Activated T-cell treated with anti-CD3 and anti-CD28 coated beads, Interleukin-2, amount 50 U/mL, for 4 hours (primary cell): ENCODE measurements around the gene MDC1. TPM values are rescaled to one million over a fixed set of nuclear protein-coding genes. Genes with fewer than 3 reads are reported as not detected.
"Not testable (repeated sequence)": the region's sequence is repeated elsewhere in the genome, so short reads cannot be mapped to it uniquely, and the experiment has no call there.

Experiments
- ATAC-seq, 2 donors: fragments of 200-7000 bp; cut with Tn5 transposase; one replicate each; pipeline ENCODE4 v1.10.0; 2021
- DNase-seq: peaks from one replicate; pipeline ENCODE4 v3.0.0-alpha.2; 2020
- H3K27me3 Mint-ChIP-seq: one replicate; pipeline ENCODE4 v1.8.0; 2021; ENCODE audit warnings: low read depth, mixed read lengths
- H3K36me3 Mint-ChIP-seq: one replicate; pipeline ENCODE4 v1.8.0; 2022; ENCODE audit warnings: mixed read lengths; ENCODE audit not compliant: insufficient read depth
- H3K4me1 Mint-ChIP-seq: one replicate; pipeline ENCODE4 v1.8.0; 2021; ENCODE audit warnings: low read depth, mixed read lengths
- H3K4me3 Mint-ChIP-seq: one replicate; pipeline ENCODE4 v1.8.0; 2021; ENCODE audit warnings: mild to moderate bottlenecking, moderate library complexity, mixed read lengths
- H3K9me3 Mint-ChIP-seq: one replicate; pipeline ENCODE4 v1.8.0; 2021; ENCODE audit warnings: mixed read lengths
- total RNA-seq, 3 donors: library from RNA; stranded (reverse); gene quantifications; one replicate each; pipeline ENCODE4 v1.2.1, GENCODE V29; 2021

MDC1 gene
- total RNA-seq, 3 donors from 2014 or later: 65.4 to 69.5 (median 65.8) TPM

DNA sequence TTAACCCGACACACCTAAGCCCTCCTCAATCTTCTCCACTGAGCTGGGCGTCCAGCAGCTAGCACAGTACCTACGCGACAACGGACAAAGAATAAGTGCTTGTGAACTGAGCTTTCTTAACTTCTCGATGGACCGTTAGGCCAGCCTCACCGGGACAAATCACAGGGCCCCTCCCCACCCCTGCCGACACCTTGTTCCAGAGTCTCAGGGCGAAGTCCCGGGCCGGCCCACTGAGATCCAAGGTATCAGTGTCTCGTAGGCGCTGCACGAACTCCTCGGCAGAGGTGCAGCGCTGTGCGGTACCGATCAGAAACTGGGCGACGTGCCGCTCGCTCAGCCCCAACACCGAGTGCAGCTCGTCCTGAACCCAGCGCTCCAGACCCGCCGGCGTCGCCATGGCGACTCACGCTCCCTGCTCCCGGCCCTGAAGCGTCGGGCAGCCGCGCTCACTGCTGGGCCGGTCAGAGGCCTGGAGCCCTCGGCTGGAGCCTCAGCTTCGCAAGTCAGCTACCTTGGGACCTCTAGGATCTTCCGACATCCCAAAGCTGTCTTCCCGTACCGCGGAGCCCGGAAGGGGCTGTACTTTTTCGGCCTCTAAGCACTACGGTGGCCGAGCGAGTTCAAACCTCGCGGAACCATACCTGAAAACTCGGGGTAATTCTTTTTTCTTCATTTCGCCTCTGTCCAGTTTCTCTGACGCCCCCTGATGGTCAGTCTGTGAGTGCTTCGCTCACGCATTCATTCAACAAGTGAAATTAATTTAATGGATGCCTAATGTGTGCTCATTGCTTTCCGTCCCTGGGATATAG lies 44.4 kb downstream of the MDC1 start, which contains the start of gene DHX16:
DHX16 (minus strand) TSS at position 562 of the 809 bp plus-strand sequence; CDS start at position 397, 165 bp downstream.
- no peaks in the 10 kb centered on the region for H3K9me3 Mint-ChIP-seq
- ATAC-seq (peak; percentile 88 to 89), DNase-seq (peak; percentile 88)
- peaks cover 36% of the 10 kb centered on the region for H3K36me3 Mint-ChIP-seq
- H3K4me3 Mint-ChIP-seq: peak within 1 kb of the TSS; percentile 91
- H3K27me3 Mint-ChIP-seq: no peaks in the 10 kb centered on the region
- peaks cover 31% of the 10 kb centered on the region for H3K4me1 Mint-ChIP-seq

DNA sequence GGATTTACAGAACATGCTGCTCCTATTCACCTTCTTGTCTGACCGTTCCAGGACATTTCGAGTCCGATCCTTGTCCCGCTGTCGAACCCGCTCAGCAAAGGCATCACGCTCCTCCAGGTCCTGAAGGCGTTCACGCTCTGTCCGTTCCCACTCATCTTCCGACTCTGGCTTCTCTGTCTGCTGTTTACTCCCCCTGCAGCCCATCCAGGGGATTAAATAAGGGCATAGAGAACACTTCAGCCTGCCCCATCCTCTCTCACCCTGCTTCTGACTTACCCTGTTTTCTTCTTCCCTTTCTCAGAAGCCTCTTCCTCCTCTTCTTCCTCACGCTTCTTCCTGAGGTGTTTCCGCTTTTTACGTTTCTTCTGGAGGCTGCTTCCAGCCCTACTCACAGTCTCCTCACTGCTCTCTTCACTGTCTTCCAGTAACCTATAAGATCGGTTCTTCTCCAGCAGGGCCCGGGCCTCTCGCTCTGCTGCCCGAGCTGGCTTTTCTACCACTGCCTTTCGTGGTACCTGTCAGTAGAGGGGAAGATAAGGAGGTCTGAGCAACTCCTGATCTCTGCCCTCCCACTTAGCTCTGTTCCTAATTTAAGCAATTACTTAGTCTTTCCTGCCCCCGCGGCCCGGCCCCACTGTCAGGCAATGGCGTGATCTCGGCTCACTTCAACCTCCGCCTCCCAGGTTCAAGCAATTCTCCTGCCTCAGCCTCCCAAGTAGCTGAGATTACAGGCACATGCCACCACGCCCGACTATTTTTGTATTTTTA lies 46.1 kb downstream of the MDC1 start:
- Mint-ChIP-seq H3K27me3 (no peaks in the 10 kb centered on the region), H3K4me3 (peak overlapping the region; percentile 91), H3K36me3 (peaks cover 26% of the 10 kb centered on the region), H3K4me1 (peaks cover 31% of the 10 kb centered on the region), H3K9me3 (no peaks in the 10 kb centered on the region)
- DNase-seq: no peak
- no peak for ATAC-seq

DNA sequence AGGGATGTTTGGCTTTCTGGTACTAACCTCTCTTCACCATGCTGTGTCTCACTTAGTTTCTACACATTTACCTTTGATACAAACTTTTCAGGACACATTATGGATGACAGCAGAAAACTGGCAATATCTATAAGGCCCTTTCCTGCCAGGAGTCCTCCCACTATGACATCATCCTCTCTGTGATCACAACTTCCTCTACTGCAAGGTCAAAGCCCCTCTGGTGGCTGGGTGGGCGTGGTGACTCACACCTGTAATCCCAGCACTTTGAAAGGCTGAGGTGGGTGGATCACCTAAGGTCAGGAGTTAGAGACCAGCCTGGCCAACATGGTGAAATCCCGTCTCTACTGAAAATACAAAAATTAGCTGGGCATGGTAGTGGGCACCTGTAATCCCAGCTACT lies 50.8 kb downstream of the MDC1 start:
- H3K36me3 Mint-ChIP-seq: peaks cover 55% of the 10 kb centered on the region
- H3K4me1 Mint-ChIP-seq: peaks cover 20% of the 10 kb centered on the region
- DNase-seq: peak; percentile 49
- peak; percentile 82 to 85 for ATAC-seq
- not testable (repeated sequence) for H3K27me3 Mint-ChIP-seq, H3K4me3 Mint-ChIP-seq, H3K9me3 Mint-ChIP-seq

DNA sequence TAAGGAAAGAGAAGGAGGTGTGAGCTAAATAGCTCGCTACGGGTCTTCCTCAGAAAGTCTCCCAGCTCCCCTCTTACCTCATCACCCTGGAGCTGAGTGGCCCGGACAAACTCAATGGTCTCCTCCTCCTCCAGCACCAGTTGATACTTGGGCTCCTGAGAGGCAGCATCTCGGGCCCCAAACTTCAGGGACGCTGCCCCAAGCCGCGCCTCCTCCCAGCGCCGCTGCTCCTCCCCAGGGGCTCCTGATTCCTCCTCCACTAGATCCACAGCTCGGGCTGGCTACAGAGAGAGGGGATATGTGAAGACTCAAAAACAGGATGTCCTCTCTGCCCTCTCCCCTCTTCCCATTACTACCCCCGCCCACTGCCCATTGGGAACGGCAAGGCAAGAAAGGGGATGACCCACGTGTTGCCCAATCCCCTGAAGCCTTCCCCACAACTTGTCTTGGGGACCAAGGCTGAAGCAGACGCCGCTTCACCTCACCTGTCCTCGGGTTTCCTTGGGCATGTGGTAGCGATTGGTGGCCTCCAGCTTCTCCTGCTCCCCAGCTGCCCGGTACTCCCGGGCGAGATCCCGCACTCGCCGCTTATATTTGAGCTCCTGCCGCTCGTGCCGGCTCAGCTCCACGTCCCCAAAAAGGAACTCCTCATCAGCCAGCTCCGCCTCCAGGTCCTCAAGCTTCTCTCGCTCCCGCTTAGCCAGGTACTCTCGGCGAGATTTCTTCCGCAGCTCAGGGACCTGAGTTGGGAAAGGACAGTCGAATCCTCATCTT lies 51.9 kb downstream of the MDC1 start:
- DNase-seq (no peak), ATAC-seq (no peak)
- no peaks in the 10 kb centered on the region for H3K27me3 Mint-ChIP-seq
- no peaks in the 10 kb centered on the region for H3K9me3 Mint-ChIP-seq
- H3K36me3 Mint-ChIP-seq: peaks cover 48% of the 10 kb centered on the region
- no peak overlapping the region for H3K4me3 Mint-ChIP-seq
- peaks cover 10% of the 10 kb centered on the region for H3K4me1 Mint-ChIP-seq

- not testable (repeated sequence) for DNase-seq, H3K9me3 Mint-ChIP-seq, H3K27me3 Mint-ChIP-seq, ATAC-seq, H3K4me3 Mint-ChIP-seq, H3K4me1 Mint-ChIP-seq
- peaks cover 53% of the 10 kb centered on the region for H3K36me3 Mint-ChIP-seq
Observed at GRCh38 chr6:30657922-30658321, 59.2 kb downstream of the MDC1 start.

GRCh38 chr6:30657454-30657853 lies 59.6 kb downstream of the MDC1 start:
- Mint-ChIP-seq H3K27me3 (no peaks in the 10 kb centered on the region), H3K36me3 (peaks cover 50% of the 10 kb centered on the region), H3K4me1 (no peaks in the 10 kb centered on the region)

GRCh38 chr6:30656513-30656912 lies 60.6 kb downstream of the MDC1 start:
- Mint-ChIP-seq H3K4me3 (no peak overlapping the region), H3K9me3 (no peaks in the 10 kb centered on the region), H3K36me3 (peaks cover 46% of the 10 kb centered on the region), H3K4me1 (no peaks in the 10 kb centered on the region), H3K27me3 (no peaks in the 10 kb centered on the region)
- DNase-seq: no peak
- ATAC-seq: no peak

More at GRCh38 chr6:30657454-30657853, 59.6 kb downstream of the MDC1 start:
- H3K9me3 Mint-ChIP-seq: no peaks in the 10 kb centered on the region
- no peak overlapping the region for H3K4me3 Mint-ChIP-seq
- no peak for DNase-seq
- no peak for ATAC-seq

GRCh38 chr6:30655743-30656094 lies 61.4 kb downstream of the MDC1 start:
- no peak overlapping the region for H3K4me3 Mint-ChIP-seq
- no peaks in the 10 kb centered on the region for H3K9me3 Mint-ChIP-seq
- H3K36me3 Mint-ChIP-seq: peaks cover 46% of the 10 kb centered on the region
- DNase-seq: no peak
- no peak for ATAC-seq
- no peaks in the 10 kb centered on the region for H3K27me3 Mint-ChIP-seq
- H3K4me1 Mint-ChIP-seq: no peaks in the 10 kb centered on the region

GRCh38 chr6:30654798-30655742 lies 62.0 kb downstream of the MDC1 start:
- Mint-ChIP-seq H3K36me3 (peaks cover 44% of the 10 kb centered on the region), H3K4me3 (no peak overlapping the region)

GRCh38 chr6:30651143-30651542 lies 65.9 kb downstream of the MDC1 start:
- ATAC-seq: no peak
- H3K4me3 Mint-ChIP-seq: no peak overlapping the region
- H3K27me3 Mint-ChIP-seq: no peaks in the 10 kb centered on the region
- peaks cover 26% of the 10 kb centered on the region for H3K36me3 Mint-ChIP-seq
- H3K9me3 Mint-ChIP-seq: no peaks in the 10 kb centered on the region
- DNase-seq: no peak
- H3K4me1 Mint-ChIP-seq: peaks cover 15% of the 10 kb centered on the region

More at GRCh38 chr6:30654798-30655742, 62.0 kb downstream of the MDC1 start:
- Mint-ChIP-seq H3K9me3 (no peaks in the 10 kb centered on the region), H3K4me1 (no peaks in the 10 kb centered on the region), H3K27me3 (no peaks in the 10 kb centered on the region)
- ATAC-seq: no peak
- DNase-seq: no peak

Other genes with a start within 250 kb of the MDC1 start
- gene HLA-E, start 227.8 kb downstream of the MDC1 start, total RNA-seq: 1,000 to 10,000 TPM in 1 of 3 donors, 100 to 1,000 TPM in 2; 695 to 1,026 (median 934) TPM
- 100 to 1,000 TPM; 134 to 142 (median 138) TPM for gene GNL1, start 160.8 kb downstream of the MDC1 start, total RNA-seq
- 10 to 100 TPM; 41.3 to 49.3 (median 43.8) TPM for gene PRR3, start 160.0 kb downstream of the MDC1 start, total RNA-seq
- gene ABCF1, start 145.8 kb downstream of the MDC1 start, total RNA-seq: 100 to 1,000 TPM; 167 to 181 (median 181) TPM
- gene PPP1R10, start 100.0 kb downstream of the MDC1 start, total RNA-seq: 100 to 1,000 TPM; 102 to 106 (median 106) TPM
- gene MRPS18B, start 99.4 kb downstream of the MDC1 start, total RNA-seq: 100 to 1,000 TPM in 2 of 3 donors, 10 to 100 TPM in 1; 98.6 to 108 (median 103) TPM
- gene ATAT1, start 90.4 kb downstream of the MDC1 start, total RNA-seq: 10 to 100 TPM in 1 of 3 donors, 1 to 10 TPM in 2; 5.9 to 10.3 (median 9.5) TPM
- gene C6orf136, start 70.1 kb downstream of the MDC1 start, total RNA-seq: 10 to 100 TPM; 34.7 to 36.7 (median 36.6) TPM
- gene DHX16, start 44.3 kb downstream of the MDC1 start, total RNA-seq: 10 to 100 TPM; 54.2 to 57.2 (median 54.8) TPM
- 100 to 1,000 TPM; 148 to 176 (median 148) TPM for gene PPP1R18, start 30.6 kb downstream of the MDC1 start, total RNA-seq
- gene NRM, start 26.3 kb downstream of the MDC1 start, total RNA-seq: 10 to 100 TPM in 2 of 3 donors, 1 to 10 TPM in 1; 9.7 to 10.5 (median 10.2) TPM
- gene TUBB, start 3.1 kb upstream of the MDC1 start, total RNA-seq: 1,000 to 10,000 TPM; 1,153 to 1,485 (median 1,301) TPM
- gene FLOT1, start 25.4 kb upstream of the MDC1 start, total RNA-seq: 10 to 100 TPM; 93.0 to 98.1 (median 95.0) TPM
- gene IER3, start 27.3 kb upstream of the MDC1 start, total RNA-seq: 100 to 1,000 TPM; 519 to 552 (median 531) TPM
- 10 to 100 TPM; 13.9 to 23.1 (median 14.2) TPM for gene DDR1, start 167.2 kb upstream of the MDC1 start, total RNA-seq
- gene GTF2H4, start 190.9 kb upstream of the MDC1 start, total RNA-seq: 10 to 100 TPM; 69.6 to 74.0 (median 73.8) TPM
- gene VARS2, start 197.0 kb upstream of the MDC1 start, total RNA-seq: 10 to 100 TPM; 73.6 to 95.1 (median 79.3) TPM
- gene SFTA2, start 214.9 kb upstream of the MDC1 start, total RNA-seq: under 1 TPM in 1 of 3 donors, not detected in 2; 0.28 TPM
- under 1 TPM in 1 of 3 donors, not detected in 2; 0.03 TPM for gene MUCL3, start 223.7 kb upstream of the MDC1 start, total RNA-seq